Suppressor macrophage treated with lipopolysaccharide for 1 hour (primary cell): ENCODE data around the gene PPP2R5B.

Source experiments
- DNase-seq, 3 donors: peaks; one replicate each; pipeline ENCODE4 v3.0.0-alpha.2; 2020 to 2022

Gene PPP2R5B

GRCh38 chr11:64909653-64910343 lies 14.7 kb upstream of the PPP2R5B start:
- DNase-seq, result no peak

- no peak for DNase-seq
These were observed 13.9 kb upstream of the PPP2R5B start for GRCh38 chr11:64910451-64911093.

- no peak for DNase-seq
These were observed 13.3 kb upstream of the PPP2R5B start for GRCh38 chr11:64911142-64911541.

GRCh38 chr11:64911689-64912088 lies 12.8 kb upstream of the PPP2R5B start:
- DNase-seq, result no peak

- DNase-seq, result no peak
These were observed 11.2 kb upstream of the PPP2R5B start for GRCh38 chr11:64913171-64913727.

- DNase-seq, result no peak
These were observed 10.4 kb upstream of the PPP2R5B start for GRCh38 chr11:64914123-64914522.

- no peak for DNase-seq
These were observed 9.1 kb upstream of the PPP2R5B start for GRCh38 chr11:64915376-64915887.

- peak; percentile 66 to 70 (median 68) for DNase-seq
These were observed 8.3 kb upstream of the PPP2R5B start for GRCh38 chr11:64916040-64916774.

GRCh38 chr11:64916775-64917662 lies 7.5 kb upstream of the PPP2R5B start, which contains the start of gene ATG2A:
ATG2A (minus strand) TSS chr11:64917209; CDS start chr11:64917135, 74 bp downstream.
- DNase-seq, result peak; percentile 99 to 100 (median 99)

GRCh38 chr11:64917663-64917995 lies 6.9 kb upstream of the PPP2R5B start:
- no peak for DNase-seq

GRCh38 chr11:64918017-64918416 lies 6.5 kb upstream of the PPP2R5B start:
- DNase-seq, result peak in 2 of 3 donors; percentile 18 to 27

- no peak for DNase-seq
These were observed 4.9 kb upstream of the PPP2R5B start for GRCh38 chr11:64919627-64920026.

GRCh38 chr11:64920124-64920523 lies 4.4 kb upstream of the PPP2R5B start:
- DNase-seq, result no peak

GRCh38 chr11:64921384-64921783 lies 3.1 kb upstream of the PPP2R5B start:
- DNase-seq, result no peak

GRCh38 chr11:64923151-64923661 lies 1.3 kb upstream of the PPP2R5B start:
- DNase-seq, result no peak

GRCh38 chr11:64924910-64925284 lies 408 bp downstream of the PPP2R5B start:
- DNase-seq, result peak in 2 of 3 donors; percentile 18 to 31

GRCh38 chr11:64925536-64926436 lies 1.3 kb downstream of the PPP2R5B start:
- DNase-seq, result no peak

- no peak for DNase-seq
These were observed 2.2 kb downstream of the PPP2R5B start for GRCh38 chr11:64926689-64927088.

GRCh38 chr11:64928957-64929356 lies 4.5 kb downstream of the PPP2R5B start:
- no peak for DNase-seq

GRCh38 chr11:64929625-64930024 lies 5.1 kb downstream of the PPP2R5B start:
- DNase-seq, result no peak

GRCh38 chr11:64930340-64930739 lies 5.9 kb downstream of the PPP2R5B start:
- no peak for DNase-seq
